Measurements from ENCODE around the gene IDI2.

The IDI2 gene

GRCh38 chr10:976316-976715 lies 49.3 kb downstream of the IDI2 start:
- DNase-seq = no peak

DNA sequence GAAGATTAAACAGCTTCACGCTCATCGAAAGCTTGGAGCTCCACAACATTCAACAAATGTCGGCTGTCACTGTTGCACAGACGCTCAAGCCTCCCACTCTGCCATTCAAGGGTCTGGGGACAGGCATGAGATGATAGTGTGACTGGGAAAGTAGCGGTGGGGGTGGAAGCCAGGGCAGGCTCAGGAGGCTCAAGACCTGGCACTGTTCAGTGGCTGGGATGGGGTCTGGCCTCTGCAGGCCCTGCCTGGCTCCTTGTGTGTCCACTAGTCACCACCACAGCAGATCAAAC lies 50.9 kb downstream of the IDI2 start:
- no peak for DNase-seq

- no peak for DNase-seq
Observed at GRCh38 chr10:974038-974784, 51.4 kb downstream of the IDI2 start.

GRCh38 chr10:972763-973162 lies 52.9 kb downstream of the IDI2 start:
- DNase-seq = no peak

DNA sequence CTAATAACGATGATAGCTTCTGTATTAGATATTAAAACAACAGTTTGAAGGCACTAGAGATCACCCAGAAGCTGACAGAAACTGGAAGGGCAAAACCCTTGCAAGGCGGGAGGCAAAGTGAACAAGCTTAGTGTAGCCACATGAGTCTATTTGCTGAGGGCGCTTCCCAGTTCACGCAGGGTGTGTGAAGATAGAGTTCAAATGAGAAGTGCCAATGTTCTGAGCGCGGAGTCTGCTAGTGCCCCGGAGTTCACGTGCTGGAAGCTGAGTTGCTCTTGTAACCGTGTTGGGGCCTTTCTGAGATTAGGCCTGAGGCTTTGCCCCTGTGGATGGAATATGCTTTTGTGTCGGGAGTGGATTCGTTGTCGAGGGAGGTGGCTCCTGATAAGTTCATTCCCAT lies 54.0 kb downstream of the IDI2 start:
- no peak for DNase-seq

DNA sequence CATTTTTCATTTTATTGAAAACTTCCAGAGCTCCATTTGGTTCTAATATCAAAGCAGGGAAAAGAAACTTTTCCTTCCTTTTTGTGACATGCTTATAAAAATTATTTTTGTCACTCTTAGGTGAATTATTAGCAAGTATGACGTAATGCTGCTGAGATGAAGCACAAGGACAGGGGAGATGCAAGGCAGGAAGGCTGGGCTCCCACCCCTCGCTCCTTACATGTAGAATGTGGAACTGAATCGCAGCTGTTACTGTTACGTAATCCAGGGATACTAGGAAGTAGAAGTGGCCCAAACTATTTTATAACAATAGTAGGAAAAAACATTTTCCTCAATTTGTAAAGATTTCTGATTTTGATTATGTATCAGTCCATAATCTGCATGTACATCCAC lies 54.5 kb downstream of the IDI2 start:
- no peak for DNase-seq

- DNase-seq = no peak
Observed at GRCh38 chr10:970311-971149, 55.1 kb downstream of the IDI2 start.

GRCh38 chr10:969473-970150 lies 56.0 kb downstream of the IDI2 start:
- DNase-seq = no peak

Data from activated CD4-positive, alpha-beta T cell treated with anti-CD3 and anti-CD28 coated beads, Interleukin-2, amount 50 U/mL, for 16 hours (primary cell).